HEK293 (cell line): ENCODE data around the gene MT1B.

Source experiments
- REST ChIP-seq: fragments of 450-650 bp; formaldehyde crosslinking; IDR thresholded peaks from 2 replicates; pipeline ENCODE4 v1.5.1; 2016; ENCODE audit warnings: missing biosample characterization, missing genetic modification characterization
- ZFP3 ChIP-seq: fragments of 450-650 bp; formaldehyde crosslinking; IDR thresholded peaks from 2 replicates; pipeline ENCODE4 v1.5.1; 2016; ENCODE audit warnings: low read depth, missing biosample characterization, missing genetic modification characterization
- ZNF214 ChIP-seq: fragments of 450-650 bp; formaldehyde crosslinking; IDR thresholded peaks from 2 replicates; pipeline ENCODE4 v1.5.1; 2017; ENCODE audit warnings: missing biosample characterization, mild to moderate bottlenecking, missing genetic modification characterization, borderline replicate concordance
- ZNF658 ChIP-seq: fragments of 450-650 bp; formaldehyde crosslinking; IDR thresholded peaks from 2 replicates; pipeline ENCODE4; 2016; ENCODE audit warnings: missing biosample characterization, missing genetic modification characterization
- TF ChIP-seq, protein P1 (sequence below): fragments of 450-650 bp; formaldehyde crosslinking; IDR thresholded peaks from 2 replicates; pipeline ENCODE4 v1.5.1; 2016; ENCODE audit warnings: missing biosample characterization, missing genetic modification characterization

DNA sequence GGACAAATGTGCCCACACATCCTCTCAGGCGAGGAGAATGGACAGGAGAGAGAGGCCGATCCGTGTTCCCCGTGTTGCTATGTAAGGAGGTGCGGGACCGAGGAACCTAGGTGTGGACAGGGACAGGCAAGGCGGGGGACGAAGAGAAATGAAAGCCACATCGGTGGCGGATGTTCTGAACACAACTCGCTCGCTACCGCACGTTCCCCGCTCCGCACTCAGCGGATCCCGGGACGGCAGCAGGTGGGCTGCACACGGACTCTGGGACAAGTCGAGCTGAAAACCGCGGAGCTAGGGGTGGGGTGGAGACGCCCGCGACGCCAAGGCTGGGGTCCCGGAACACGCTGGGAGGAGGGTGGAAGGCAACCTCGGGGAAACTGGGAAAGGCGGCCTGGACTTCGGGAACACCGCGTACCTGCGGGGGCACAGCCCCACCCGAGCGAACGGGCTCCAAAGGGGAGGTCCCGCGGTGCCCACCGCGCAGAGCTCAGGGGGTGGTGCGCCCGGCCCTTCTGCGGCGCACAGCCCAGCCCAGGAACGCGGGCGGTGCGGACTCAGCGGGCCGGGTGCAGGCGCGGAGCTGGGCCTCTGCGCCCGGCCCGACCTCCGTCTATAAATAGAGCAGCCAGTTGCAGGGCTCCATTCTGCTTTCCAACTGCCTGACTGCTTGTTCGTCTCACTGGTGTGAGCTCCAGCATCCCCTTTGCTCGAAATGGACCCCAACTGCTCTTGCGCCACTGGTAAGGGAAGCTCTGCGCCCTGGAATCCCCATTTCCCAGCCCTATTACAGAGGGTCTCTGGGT lies 26.3 kb upstream of the MT1B start, which contains the start of gene MT1E:
- TF ChIP-seq ZNF214 (tag by site-specific recombination) (no peak), ZNF658 (no peak), REST (tag by site-specific recombination) (no peak), ZFP3 (tag by site-specific recombination) (no peak)
- TF ChIP-seq, protein P1, sequence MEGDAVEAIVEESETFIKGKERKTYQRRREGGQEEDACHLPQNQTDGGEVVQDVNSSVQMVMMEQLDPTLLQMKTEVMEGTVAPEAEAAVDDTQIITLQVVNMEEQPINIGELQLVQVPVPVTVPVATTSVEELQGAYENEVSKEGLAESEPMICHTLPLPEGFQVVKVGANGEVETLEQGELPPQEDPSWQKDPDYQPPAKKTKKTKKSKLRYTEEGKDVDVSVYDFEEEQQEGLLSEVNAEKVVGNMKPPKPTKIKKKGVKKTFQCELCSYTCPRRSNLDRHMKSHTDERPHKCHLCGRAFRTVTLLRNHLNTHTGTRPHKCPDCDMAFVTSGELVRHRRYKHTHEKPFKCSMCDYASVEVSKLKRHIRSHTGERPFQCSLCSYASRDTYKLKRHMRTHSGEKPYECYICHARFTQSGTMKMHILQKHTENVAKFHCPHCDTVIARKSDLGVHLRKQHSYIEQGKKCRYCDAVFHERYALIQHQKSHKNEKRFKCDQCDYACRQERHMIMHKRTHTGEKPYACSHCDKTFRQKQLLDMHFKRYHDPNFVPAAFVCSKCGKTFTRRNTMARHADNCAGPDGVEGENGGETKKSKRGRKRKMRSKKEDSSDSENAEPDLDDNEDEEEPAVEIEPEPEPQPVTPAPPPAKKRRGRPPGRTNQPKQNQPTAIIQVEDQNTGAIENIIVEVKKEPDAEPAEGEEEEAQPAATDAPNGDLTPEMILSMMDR (tag by site-specific recombination): no peak
